Measurements from ENCODE around the gene MAGEA12.
"Not testable (repeated sequence)": the region's sequence is repeated elsewhere in the genome, so short reads cannot be mapped to it uniquely, and the experiment has no call there.

DNA sequence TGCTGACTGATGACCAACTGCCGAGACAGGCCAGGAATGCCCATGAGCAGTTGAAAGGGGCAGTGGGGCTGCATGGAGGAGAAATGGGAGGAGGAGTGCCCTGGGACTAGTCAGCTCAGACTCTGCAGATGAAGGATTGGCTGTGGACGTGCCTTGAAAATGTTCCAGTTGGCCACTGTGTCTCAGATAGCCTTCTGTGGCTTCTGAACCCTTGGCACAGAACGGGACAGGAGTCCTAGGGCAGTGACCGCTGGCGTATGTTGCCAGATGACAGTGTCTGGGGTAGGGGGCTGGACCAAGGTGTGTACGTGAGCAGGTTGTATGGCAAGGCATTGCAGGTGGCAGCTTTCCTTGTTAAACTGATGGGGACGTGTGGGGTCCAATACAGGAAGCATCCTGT lies 27.1 kb upstream of the MAGEA12 start:
- not testable (repeated sequence) for TF ChIP-seq FOXM1 (IDR thresholded peaks at IDR 0.05; ENCODE audit: borderline replicate concordance); ARNT (IDR thresholded peaks at IDR 0.05); TARDBP (IDR thresholded peaks at IDR 0.05)

Measured in HEK293T (cell line).